HepG2 (cell line): ENCODE measurements around the gene USF1. TPM values are rescaled to one million over a fixed set of nuclear protein-coding genes. Genes with fewer than 3 reads are reported as not detected.

Experiments used
- ATAC-seq: fragments of 200-7000 bp; cut with Tn5 transposase; 3 replicates; pipeline ENCODE4 v1.9.1; 2020; ENCODE audit warnings: mild to moderate bottlenecking, moderate library complexity
- BruUV-seq: library from RNA; stranded (reverse); fragments of 400-500 nt; replicated peaks from 2 replicates; lab custom pipeline; 2021; lab: Mats Ljungman, UMichigan
- CTCF ChIA-PET: fragments of 300-600 bp; formaldehyde crosslinking; extraction: SDS; loops from one replicate; lab custom pipeline; 2021; ENCODE audit warnings: low total read pairs, inconsistent platforms, low intra/inter-chr PET ratio; lab: Yijun Ruan, JAX
- POLR2A ChIA-PET: fragments of 350-600 bp; sonication (Branson Sonifier 250); formaldehyde crosslinking; loops from one replicate; lab custom pipeline; 2020; ENCODE audit warnings: antibody characterized with exemption, inconsistent platforms; lab: Yijun Ruan, JAX
- DNase-seq: peaks from one replicate; pipeline ENCODE4 v3.0.0-alpha.2; 2015; ENCODE audit warnings: low spot score
- FAIRE-seq: peaks from 3 replicates; lab custom pipeline; 2011; peaks lifted over from hg19 to GRCh38; lab: Jason Lieb, UNC
- H2AFZ ChIP-seq: one replicate; pipeline ENCODE4 v1.6.1; 2011; ENCODE audit warnings: low read length, inconsistent platforms
- H3K27ac ChIP-seq: fragments of 300-600 bp; 3 replicates; pipeline ENCODE4 v1.8.0; 2011; ENCODE audit warnings: mixed run types, mild to moderate bottlenecking, mixed read lengths, low read length, inconsistent platforms; ENCODE audit not compliant: insufficient read depth; ENCODE audit errors: extremely low read length
- H3K27me3 ChIP-seq, 2 experiments: fragments of 200-600 bp in 1 of 2; 2 replicates in 1 of 2; 3 replicates in 1 of 2; pipeline versions ENCODE4 v1.6.0 to v1.8.0; 2011; ENCODE audit warnings: low read length in 2 of 2, mild to moderate bottlenecking in 2 of 2, moderate library complexity in 2 of 2, inconsistent platforms in 1 of 2; ENCODE audit not compliant: insufficient read depth in 2 of 2, control insufficient read depth in 1 of 2
- H3K36me3 ChIP-seq, 2 experiments: fragments of 200-600 bp in 1 of 2; replicated peaks in 1 of 2; 2 replicates in 1 of 2; 3 replicates in 1 of 2; pipeline versions ENCODE4 v1.5.1 to v1.8.0; 2011; ENCODE audit warnings: low read length in 2 of 2, inconsistent platforms in 1 of 2; ENCODE audit not compliant: insufficient read depth in 2 of 2, control insufficient read depth in 1 of 2
- H3K4me1 ChIP-seq: 2 replicates; pipeline ENCODE4 v1.5.1; 2012; ENCODE audit warnings: low read length, inconsistent platforms; ENCODE audit not compliant: insufficient read depth
- H3K4me2 ChIP-seq: 2 replicates; pipeline ENCODE4 v1.6.0; 2011; ENCODE audit warnings: low read depth, low read length, inconsistent platforms
- H3K4me3 ChIP-seq, 3 experiments: fragments of 200-600 bp in 1 of 3; sonication (generic), shearing (Covaris generic) in 1 of 3; replicated peaks in 1 of 3; 2 replicates each; pipeline ENCODE4 v1.5.1; 2011 to 2016; ENCODE audit warnings: low read length in 3 of 3, inconsistent platforms in 2 of 3, low read depth in 2 of 3, mild to moderate bottlenecking in 2 of 3, control low read depth in 1 of 3, mixed read lengths in 1 of 3; ENCODE audit not compliant: insufficient read depth in 1 of 3
- H3K79me2 ChIP-seq: one replicate; pipeline ENCODE4 v1.6.1; 2011; ENCODE audit warnings: low read length, inconsistent platforms; ENCODE audit not compliant: insufficient read depth
- H3K9ac ChIP-seq: 2 replicates; pipeline ENCODE4 v1.6.0; 2011; ENCODE audit warnings: mild to moderate bottlenecking, low read depth, low read length, inconsistent platforms; ENCODE audit not compliant: insufficient read depth
- H3K9me3 ChIP-seq: 2 replicates; pipeline ENCODE4 v1.5.1; 2012; ENCODE audit warnings: mild to moderate bottlenecking, low read length
- H4K20me1 ChIP-seq: 2 replicates; pipeline ENCODE4 v1.6.0; 2011; ENCODE audit warnings: inconsistent platforms, mild to moderate bottlenecking, low read length, moderate library complexity; ENCODE audit not compliant: insufficient read depth
- ARNT2 ChIP-seq: sonication (generic); formaldehyde crosslinking; IDR thresholded peaks from 2 replicates; pipeline ENCODE4 v1.8.0; 2022; ENCODE audit warnings: mild to moderate bottlenecking, low read depth, missing genetic modification reagents, moderate library complexity
- DMAP1 ChIP-seq: IDR thresholded peaks from 2 replicates; pipeline ENCODE4 v1.6.1; 2016
- GPN1 ChIP-seq: sonication (generic); formaldehyde crosslinking; IDR thresholded peaks from 2 replicates; pipeline ENCODE4 v1.5.1; 2020; ENCODE audit warnings: missing genetic modification reagents, borderline replicate concordance
- HOXD1 ChIP-seq: sonication (generic); formaldehyde crosslinking; IDR thresholded peaks from 2 replicates; pipeline ENCODE4 v1.5.0; 2020; ENCODE audit warnings: missing genetic modification reagents
- KAT2B ChIP-seq: fragments of 150-350 bp; IDR thresholded peaks from 2 replicates; pipeline ENCODE4 v1.6.1; 2014; ENCODE audit warnings: low read depth, low read length, borderline replicate concordance
- MIER3 ChIP-seq: IDR thresholded peaks from 2 replicates; pipeline ENCODE4 v1.6.1; 2016; ENCODE audit warnings: missing compliant biosample characterization, borderline replicate concordance
- NFE2 ChIP-seq: sonication (generic); formaldehyde crosslinking; IDR thresholded peaks from 2 replicates; pipeline ENCODE4 v1.4.0; 2020; ENCODE audit warnings: missing genetic modification reagents
- NFRKB ChIP-seq: fragments of 450-650 bp; IDR thresholded peaks from 2 replicates; pipeline ENCODE4 v1.6.1; 2017
- NFYB ChIP-seq: sonication (generic); formaldehyde crosslinking; IDR thresholded peaks from 2 replicates; pipeline ENCODE4 v1.4.0; 2020; ENCODE audit warnings: missing genetic modification reagents
- PAF1 ChIP-seq: IDR thresholded peaks from 2 replicates; pipeline ENCODE4 v1.6.1; 2016; ENCODE audit warnings: missing genetic modification reagents, missing compliant biosample characterization
- SIN3B ChIP-seq: fragments of 150-350 bp; IDR thresholded peaks from 2 replicates; pipeline ENCODE4 v1.6.1; 2014; ENCODE audit warnings: low read length
- ZNF230 ChIP-seq: sonication (generic); formaldehyde crosslinking; IDR thresholded peaks from 2 replicates; pipeline ENCODE4 v1.4.0; 2020; ENCODE audit warnings: mild to moderate bottlenecking, missing genetic modification reagents
- ZNF335 ChIP-seq: sonication (generic); formaldehyde crosslinking; IDR thresholded peaks from 2 replicates; pipeline ENCODE4 v1.4.0; 2020; ENCODE audit warnings: missing genetic modification reagents
- ZNF550 ChIP-seq: sonication (generic); formaldehyde crosslinking; IDR thresholded peaks from 2 replicates; pipeline ENCODE4 v1.4.0; 2020; ENCODE audit warnings: mild to moderate bottlenecking, missing genetic modification reagents, borderline replicate concordance
- ZNF75D ChIP-seq: sonication (generic); formaldehyde crosslinking; IDR thresholded peaks from 2 replicates; pipeline ENCODE4 v1.8.1; 2023; ENCODE audit warnings: missing genetic modification reagents, mild to moderate bottlenecking, borderline replicate concordance
- ZNF782 ChIP-seq: sonication (generic); formaldehyde crosslinking; IDR thresholded peaks from 2 replicates; pipeline ENCODE4 v1.4.0; 2020; ENCODE audit warnings: missing genetic modification reagents, mild to moderate bottlenecking, borderline replicate concordance
- WGBS: methylation state at CpG from one replicate; pipeline ENCODE4 v1.1.6; 2017; ENCODE audit warnings: low lambda C conversion rate; 5-methylcytosine and 5-hydroxymethylcytosine counted together
- in situ Hi-C: cut with HindIII; loops from 2 replicates; pipeline ENCODE4 v1.10.0; 2017; ENCODE audit warnings: low pct_unique_long_range_greater_than_20kb; ENCODE audit not compliant: extremely low pct_ligation_motif_present
- intact Hi-C: fragments of 100-400 bp; cut with micrococcal nuclease; formaldehyde crosslinking; loops from one replicate; pipeline ENCODE4 v1.10.0; 2022; ENCODE audit not compliant: unreplicated experiment
- polyA plus RNA-seq, 8 experiments: library from polyadenylated mRNA; depleted of rRNA in 3 of 8; stranded (reverse) in 7 of 8; unstranded in 1 of 8; fragments of >200 nt; fragmentation: Illumina TruSeq in 4 of 8; extraction: Trizol in 4 of 8; gene quantifications; 2 replicates each; pipeline versions ENCODE4 v1.2.1 to v1.2.3, GENCODE V29; 2011 to 2016; ENCODE audit warnings: low read depth in 4 of 8, missing spikeins in 1 of 8, mixed read lengths in 1 of 8; ENCODE audit not compliant: insufficient read depth in 1 of 8
- total RNA-seq, 5 experiments: library from RNA; depleted of rRNA; stranded (reverse); fragments of >200 nt; fragmentation: Illumina TruSeq; extraction: Trizol; gene quantifications; 2 replicates each; pipeline ENCODE4 v1.2.3, GENCODE V29; 2016; ENCODE audit warnings: low read depth in 1 of 5
- TF ChIP-seq, protein P1 (sequence below): sonication (generic); formaldehyde crosslinking; IDR thresholded peaks from 2 replicates; pipeline ENCODE4 v1.5.1; 2020; ENCODE audit warnings: mild to moderate bottlenecking, missing genetic modification reagents
- TF ChIP-seq, protein P2 (sequence below): sonication (generic); formaldehyde crosslinking; conservative IDR thresholded peaks from 2 replicates; pipeline ENCODE4 v1.8.0; 2022; ENCODE audit warnings: mild to moderate bottlenecking, moderate library complexity, missing genetic modification reagents
- TF ChIP-seq, protein P3 (sequence below): sonication (generic); formaldehyde crosslinking; IDR thresholded peaks from 2 replicates; pipeline ENCODE4 v1.4.0; 2020; ENCODE audit warnings: missing genetic modification reagents

The USF1 gene
- total and polyA plus RNA-seq, 2 of the 13 experiments (the other 11 are each of a cell fraction or from before 2014, with no cell fraction given): 26.9 to 39.4 TPM

DNA sequence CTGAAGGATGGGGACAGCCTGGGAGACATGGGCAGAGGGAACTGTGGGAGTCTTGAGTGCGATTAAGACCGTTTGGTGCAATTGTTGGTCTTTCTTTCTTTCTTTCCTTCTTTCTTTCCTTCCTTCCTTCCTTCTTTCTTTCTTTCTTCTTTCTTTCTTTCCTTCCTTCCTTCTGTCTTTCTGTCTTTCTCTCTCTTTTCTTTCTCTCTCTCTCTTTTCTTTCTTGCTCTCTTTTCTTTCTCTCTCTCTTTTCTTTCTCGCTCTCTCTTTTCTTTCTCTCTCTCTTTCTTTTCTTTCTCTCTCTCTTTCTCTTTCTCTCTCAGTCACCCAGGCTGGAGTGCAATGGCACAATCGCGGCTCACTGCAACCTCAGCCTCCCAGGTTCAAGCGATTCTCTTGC lies 49.5 kb upstream of the USF1 start:
- CTCF ChIA-PET: interaction anchor here (1.1 kb wide), 1 partner anchor 23 kb away, joined by 3 read pairs; no protein-coding TSS in a partner anchor
- in situ Hi-C loops: loop anchor here (10.0 kb wide), 1 partner anchor 100 kb away; no protein-coding TSS in a partner anchor
- intact Hi-C loops: no loop called here
- TF ChIP-seq GPN1 (CRISPR knock-in tag) (no peak), ZNF335 (CRISPR knock-in tag) (no peak), ZNF782 (CRISPR knock-in tag) (no peak), ARNT2 (CRISPR knock-in tag) (no peak), MIER3 (CRISPR knock-in tag) (no peak), SIN3B (no peak), ZNF230 (CRISPR knock-in tag) (no peak), KAT2B (no peak), ZNF550 (CRISPR knock-in tag) (no peak), ZNF75D (CRISPR knock-in tag) (no peak), NFRKB (no peak), HOXD1 (CRISPR knock-in tag) (no peak), PAF1 (CRISPR knock-in tag) (no peak), NFE2 (CRISPR knock-in tag) (no peak), DMAP1 (no peak), NFYB (CRISPR knock-in tag) (no peak)
- TF ChIP-seq, protein P1, sequence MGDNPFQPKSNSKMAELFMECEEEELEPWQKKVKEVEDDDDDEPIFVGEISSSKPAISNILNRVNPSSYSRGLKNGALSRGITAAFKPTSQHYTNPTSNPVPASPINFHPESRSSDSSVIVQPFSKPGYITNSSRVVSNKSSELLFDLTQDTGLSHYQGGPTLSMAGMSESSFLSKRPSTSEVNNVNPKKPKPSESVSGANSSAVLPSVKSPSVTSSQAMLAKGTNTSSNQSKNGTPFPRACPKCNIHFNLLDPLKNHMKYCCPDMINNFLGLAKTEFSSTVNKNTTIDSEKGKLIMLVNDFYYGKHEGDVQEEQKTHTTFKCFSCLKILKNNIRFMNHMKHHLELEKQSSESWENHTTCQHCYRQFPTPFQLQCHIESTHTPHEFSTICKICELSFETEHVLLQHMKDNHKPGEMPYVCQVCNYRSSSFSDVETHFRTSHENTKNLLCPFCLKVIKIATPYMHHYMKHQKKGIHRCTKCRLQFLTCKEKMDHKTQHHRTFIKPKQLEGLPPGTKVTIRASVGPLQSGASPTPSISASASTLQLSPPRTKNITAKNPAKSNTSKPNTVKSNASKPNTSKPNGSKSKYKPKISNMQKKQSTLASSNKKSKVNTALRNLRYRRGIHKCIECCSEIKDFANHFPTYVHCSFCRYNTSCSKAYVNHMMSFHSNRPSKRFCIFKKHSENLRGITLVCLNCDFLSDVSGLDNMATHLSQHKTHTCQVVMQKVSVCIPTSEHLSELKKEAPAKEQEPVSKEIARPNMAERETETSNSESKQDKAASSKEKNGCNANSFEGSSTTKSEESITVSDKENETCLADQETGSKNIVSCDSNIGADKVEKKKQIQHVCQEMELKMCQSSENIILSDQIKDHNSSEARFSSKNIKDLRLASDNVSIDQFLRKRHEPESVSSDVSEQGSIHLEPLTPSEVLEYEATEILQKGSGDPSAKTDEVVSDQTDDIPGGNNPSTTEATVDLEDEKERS: no peak
- TF ChIP-seq, protein P2, sequence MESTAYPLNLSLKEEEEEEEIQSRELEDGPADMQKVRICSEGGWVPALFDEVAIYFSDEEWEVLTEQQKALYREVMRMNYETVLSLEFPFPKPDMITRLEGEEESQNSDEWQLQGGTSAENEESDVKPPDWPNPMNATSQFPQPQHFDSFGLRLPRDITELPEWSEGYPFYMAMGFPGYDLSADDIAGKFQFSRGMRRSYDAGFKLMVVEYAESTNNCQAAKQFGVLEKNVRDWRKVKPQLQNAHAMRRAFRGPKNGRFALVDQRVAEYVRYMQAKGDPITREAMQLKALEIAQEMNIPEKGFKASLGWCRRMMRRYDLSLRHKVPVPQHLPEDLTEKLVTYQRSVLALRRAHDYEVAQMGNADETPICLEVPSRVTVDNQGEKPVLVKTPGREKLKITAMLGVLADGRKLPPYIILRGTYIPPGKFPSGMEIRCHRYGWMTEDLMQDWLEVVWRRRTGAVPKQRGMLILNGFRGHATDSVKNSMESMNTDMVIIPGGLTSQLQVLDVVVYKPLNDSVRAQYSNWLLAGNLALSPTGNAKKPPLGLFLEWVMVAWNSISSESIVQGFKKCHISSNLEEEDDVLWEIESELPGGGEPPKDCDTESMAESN: no peak
- TF ChIP-seq, protein P3, sequence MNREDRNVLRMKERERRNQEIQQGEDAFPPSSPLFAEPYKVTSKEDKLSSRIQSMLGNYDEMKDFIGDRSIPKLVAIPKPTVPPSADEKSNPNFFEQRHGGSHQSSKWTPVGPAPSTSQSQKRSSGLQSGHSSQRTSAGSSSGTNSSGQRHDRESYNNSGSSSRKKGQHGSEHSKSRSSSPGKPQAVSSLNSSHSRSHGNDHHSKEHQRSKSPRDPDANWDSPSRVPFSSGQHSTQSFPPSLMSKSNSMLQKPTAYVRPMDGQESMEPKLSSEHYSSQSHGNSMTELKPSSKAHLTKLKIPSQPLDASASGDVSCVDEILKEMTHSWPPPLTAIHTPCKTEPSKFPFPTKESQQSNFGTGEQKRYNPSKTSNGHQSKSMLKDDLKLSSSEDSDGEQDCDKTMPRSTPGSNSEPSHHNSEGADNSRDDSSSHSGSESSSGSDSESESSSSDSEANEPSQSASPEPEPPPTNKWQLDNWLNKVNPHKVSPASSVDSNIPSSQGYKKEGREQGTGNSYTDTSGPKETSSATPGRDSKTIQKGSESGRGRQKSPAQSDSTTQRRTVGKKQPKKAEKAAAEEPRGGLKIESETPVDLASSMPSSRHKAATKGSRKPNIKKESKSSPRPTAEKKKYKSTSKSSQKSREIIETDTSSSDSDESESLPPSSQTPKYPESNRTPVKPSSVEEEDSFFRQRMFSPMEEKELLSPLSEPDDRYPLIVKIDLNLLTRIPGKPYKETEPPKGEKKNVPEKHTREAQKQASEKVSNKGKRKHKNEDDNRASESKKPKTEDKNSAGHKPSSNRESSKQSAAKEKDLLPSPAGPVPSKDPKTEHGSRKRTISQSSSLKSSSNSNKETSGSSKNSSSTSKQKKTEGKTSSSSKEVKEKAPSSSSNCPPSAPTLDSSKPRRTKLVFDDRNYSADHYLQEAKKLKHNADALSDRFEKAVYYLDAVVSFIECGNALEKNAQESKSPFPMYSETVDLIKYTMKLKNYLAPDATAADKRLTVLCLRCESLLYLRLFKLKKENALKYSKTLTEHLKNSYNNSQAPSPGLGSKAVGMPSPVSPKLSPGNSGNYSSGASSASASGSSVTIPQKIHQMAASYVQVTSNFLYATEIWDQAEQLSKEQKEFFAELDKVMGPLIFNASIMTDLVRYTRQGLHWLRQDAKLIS (CRISPR knock-in tag): no peak

More for the DNA sequence above, 49.5 kb upstream of the USF1 start:
- ATAC-seq (no peak), DNase-seq (no peak), FAIRE-seq (no peak)
- Histone ChIP-seq H3K4me1 (peaks cover 19% of the 10 kb centered on the region), H3K27ac (no peak overlapping the region), H2AFZ (no peak overlapping the region), H3K4me3 (no peak overlapping the region), H3K27me3 (peaks cover 0 to 15% of the 10 kb centered on the region in 2 experiments; a peak in 2 of 5 replicates), H3K79me2 (no peaks in the 10 kb centered on the region), H3K4me2 (no peak overlapping the region), H3K36me3 (no peaks in the 10 kb centered on the region; a peak in 2 of 5 replicates), H3K9ac (no peak overlapping the region), H3K9me3 (no peaks in the 10 kb centered on the region), H4K20me1 (no peaks in the 10 kb centered on the region)
- 58% methylated on average over 6 of the region's 6 CpGs for WGBS
- BruUV-seq: no TSS peak
- POLR2A ChIA-PET: no interaction called here
